HG02642 (cell line): Measurements from ENCODE around the gene TCF4.

ENCODE experiments used
- ATAC-seq: cut with Tn5 transposase; IDR thresholded peaks from one replicate; pipeline ENCODE4 v1.9.1; 2021; ENCODE audit warnings: mild to moderate bottlenecking; ENCODE audit not compliant: unreplicated experiment, poor library complexity

The TCF4 gene

DNA sequence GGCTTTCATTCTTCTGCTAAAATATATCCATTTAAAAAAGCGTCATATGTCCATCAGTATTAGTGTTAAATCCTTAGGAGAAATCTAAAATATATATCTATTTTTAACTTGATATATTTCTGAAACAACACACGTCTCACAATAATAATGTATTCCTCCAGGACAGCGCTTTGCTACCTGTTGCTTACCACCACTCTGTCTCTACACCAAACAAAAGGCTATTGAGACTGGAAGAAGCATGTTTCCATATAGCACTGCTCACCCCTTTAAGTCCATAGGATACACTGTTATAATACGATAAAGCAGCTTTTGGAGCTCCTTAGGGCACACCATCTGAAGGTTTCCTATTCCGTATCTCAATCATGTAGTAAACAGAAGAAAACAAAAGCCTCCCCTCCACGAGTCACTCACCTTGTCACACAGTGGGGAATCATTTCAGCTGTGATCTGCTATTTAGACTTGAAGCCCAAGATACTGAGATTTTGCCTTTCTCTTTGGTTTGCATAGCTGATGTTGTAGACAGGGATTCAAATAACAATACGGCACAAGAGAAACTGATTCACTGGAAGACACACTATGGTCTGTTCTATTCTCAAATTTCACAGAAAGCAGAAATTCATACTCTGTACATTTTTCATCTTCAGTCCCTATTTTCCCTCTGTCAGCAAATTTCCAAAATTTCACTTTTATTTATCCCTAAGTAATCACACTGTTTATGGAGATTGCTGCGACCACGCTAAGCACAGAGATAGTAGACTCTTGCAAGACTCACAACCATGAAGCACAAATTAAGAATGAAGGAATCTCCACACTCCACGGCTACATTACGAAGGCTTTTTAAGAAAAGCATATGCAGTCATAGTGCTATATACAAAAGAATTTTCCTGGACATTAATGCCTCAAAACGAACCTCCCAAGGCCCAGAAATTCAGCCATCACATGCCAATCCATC lies 187.1 kb downstream of the TCF4 start:
- no peak for ATAC-seq

DNA sequence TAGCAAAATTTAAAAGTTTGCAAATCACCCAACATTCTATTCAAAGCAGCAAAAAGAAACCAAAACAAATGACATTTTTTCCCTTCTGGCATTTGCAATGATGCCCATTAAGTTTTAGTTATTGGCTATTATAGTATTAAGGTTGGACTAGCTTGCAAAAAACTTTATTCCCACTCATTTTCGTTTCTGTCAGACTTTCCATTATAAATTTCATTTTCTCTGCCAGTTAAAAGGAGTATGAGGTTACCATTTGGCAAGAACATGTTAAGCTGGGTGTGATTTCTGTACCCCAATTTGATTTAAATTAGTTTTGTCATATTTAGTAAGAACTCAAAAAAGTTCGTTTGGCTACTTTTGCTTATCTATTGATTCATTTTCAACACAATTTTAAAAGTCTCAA lies 187.9 kb downstream of the TCF4 start:
- no peak for ATAC-seq

DNA sequence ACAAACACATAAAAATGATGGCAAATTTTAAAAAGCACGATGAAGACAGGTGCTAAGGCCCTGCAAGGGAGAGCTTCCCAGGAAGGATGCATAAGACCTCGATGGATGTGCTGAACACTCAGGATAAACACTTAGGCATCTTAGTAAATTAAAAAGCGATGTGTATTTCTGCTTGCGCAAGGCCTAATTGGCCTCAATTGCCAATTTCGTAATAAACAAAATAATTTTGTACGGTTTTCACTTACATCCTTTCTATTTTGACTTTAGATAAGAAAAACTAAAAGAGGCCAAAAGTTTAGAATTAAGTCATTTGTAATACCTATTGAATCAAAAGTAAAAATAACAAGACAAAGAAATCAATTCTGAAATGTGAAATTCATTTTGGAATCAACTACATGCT lies 189.1 kb downstream of the TCF4 start:
- no peak for ATAC-seq

DNA sequence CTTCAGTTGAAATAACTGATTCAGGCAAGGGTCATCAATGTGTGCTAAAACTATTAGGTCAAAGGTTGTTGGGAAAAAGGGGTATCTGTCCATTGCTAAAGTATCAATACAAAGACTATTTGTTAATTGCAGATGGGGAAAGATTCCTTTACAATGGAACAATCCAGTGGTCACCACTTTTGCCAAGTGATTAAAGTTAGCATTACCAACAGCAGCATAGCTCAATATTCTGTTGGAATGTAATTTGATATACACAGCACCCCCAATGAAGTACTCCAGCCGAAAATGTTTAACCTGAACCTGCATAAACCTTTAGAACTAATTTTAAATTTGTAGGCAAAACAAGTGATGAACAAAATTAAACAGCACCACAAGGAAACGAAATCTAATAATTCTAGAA lies 191.0 kb downstream of the TCF4 start:
- ATAC-seq, result no peak

DNA sequence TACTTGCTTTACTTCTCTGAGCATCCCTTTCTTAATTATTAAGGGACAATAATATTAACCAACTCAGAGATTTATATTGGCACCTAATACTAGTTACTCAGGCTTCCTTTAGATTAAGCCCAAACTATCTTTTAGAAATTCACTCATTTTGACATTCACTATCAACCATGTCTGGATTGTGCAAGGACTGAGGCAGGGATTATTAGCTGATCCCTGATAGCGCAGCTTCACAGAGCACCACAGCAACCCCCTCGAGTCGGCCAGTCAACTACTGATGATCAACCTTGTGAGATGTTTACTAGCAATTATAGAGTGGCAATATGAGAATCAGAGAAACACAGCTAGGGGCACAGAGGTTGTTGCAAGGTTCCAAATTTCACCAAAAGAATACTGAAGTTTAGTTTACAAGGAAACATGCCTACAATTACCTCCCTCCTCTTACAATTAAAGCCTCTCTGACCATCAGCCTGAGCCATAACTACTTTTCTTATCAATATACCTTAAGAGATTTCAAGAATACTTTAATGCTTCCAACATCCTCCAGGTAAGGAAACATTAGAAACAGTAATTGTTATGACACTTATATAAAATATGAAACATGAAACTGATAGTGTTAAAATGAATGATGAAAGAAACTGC lies 191.6 kb downstream of the TCF4 start:
- no peak for ATAC-seq

DNA sequence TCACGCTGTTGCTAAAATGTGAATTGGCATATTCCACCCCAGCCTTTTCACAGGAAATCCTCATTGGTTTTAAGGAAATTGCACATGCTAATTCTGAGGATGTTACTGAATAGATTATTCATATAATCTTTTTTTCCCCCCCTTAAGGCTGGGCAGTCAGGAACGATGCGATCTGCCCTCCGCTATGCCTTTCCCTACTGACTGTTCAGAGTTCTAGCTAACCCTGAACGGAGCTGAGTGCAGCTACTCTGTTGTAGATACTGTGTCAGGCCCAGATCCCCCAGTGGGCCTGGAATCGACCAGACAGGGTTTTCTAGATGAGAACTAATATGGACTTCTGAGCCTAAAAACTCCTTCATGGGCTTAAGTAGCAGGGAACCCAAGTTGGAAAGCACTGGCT lies 192.2 kb downstream of the TCF4 start:
- no peak for ATAC-seq

DNA sequence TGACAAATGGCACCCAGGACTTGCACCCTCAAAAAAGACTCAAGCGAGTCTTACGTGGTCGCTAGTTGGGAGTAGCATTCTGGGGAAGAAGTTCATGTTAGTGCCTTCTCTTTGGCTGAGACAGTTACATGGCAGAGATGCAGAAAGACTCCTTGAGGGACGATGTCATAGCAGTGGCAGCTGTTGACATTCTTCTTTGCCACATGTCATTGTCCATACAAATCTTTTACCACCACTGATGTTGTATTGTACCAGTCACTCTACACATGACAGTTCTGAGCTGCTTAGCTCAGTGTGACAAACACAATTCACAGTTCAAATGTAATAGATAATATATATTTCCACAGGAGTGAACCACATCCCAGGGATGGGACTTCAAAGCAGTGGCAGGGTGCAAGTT lies 197.1 kb downstream of the TCF4 start:
- ATAC-seq, result no peak

DNA sequence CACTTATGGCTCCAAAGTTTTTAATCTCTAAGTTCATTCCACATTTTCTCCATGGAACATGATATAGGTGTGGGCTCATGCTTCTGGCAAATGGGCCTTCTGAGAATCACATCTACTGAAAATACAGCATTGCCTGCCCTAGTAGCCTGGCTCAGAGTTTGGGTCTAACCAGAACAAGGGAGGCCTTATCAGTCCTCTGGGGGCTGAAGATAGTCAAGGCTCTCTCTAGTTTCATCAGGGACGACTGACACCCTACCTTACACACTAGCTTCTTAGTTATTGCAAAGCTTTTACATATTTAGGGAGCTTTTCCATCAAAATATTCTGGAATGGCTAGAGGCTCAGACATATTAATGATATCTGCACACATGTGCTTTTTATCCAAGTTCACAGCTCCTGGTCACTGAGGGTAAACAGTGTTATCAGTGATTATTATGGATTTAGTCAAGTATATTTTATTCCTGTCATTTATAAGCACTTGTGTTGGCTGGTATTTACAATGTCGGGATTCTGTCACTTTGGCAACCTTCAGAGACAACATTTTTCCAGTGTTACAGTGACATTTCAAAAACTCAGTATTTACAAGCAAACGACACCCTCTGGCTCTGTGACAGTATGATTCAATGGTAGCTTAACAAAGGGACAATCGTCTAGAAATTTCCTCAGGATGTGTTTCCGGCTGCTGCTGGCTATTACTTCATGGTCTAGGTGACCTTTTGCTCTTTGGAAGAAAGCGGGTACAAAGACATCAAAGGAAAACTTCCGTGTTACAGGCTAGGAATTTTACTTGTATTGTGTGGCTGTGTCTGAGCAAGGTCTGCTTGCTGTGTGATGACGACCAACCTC lies 200.6 kb downstream of the TCF4 start:
- no peak for ATAC-seq

DNA sequence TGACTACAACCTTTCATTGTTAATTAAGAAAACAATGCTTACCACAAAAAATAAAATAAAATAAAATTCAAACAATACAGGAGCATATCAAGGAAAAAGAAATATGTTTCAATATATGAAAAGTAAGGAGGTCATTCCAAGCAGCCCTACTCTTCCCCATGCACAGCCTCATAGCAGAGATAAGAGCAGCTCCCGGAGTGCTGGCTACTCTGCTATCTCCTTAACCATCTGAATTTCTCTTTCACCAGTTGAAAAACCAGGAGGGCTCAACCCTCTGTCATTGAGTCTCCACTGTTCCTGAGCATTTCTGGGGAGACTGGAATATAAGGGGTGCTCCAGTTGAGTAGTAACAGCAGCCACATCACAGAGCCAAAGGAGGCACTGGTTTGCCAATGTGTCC lies 201.4 kb downstream of the TCF4 start:
- ATAC-seq, result no peak

DNA sequence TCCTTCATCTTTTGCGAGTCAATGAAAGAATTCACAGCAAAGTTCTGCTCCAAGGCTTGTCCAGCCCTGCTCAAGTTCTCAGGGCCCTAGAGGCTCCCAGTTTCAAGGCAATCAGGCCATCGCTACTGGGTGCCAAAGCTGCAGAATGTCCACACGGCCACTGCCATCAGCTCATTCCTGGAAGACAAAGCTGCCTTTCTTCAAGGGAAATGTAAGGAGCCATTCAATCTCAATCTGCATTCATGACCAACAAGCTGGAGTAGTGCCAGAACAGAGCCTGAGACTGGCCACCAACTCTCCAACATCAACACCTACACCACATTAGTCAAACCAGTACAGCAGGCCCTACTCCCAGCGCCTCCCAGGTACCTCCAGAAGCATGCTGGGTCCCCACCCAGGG lies 202.2 kb downstream of the TCF4 start:
- no peak for ATAC-seq

DNA sequence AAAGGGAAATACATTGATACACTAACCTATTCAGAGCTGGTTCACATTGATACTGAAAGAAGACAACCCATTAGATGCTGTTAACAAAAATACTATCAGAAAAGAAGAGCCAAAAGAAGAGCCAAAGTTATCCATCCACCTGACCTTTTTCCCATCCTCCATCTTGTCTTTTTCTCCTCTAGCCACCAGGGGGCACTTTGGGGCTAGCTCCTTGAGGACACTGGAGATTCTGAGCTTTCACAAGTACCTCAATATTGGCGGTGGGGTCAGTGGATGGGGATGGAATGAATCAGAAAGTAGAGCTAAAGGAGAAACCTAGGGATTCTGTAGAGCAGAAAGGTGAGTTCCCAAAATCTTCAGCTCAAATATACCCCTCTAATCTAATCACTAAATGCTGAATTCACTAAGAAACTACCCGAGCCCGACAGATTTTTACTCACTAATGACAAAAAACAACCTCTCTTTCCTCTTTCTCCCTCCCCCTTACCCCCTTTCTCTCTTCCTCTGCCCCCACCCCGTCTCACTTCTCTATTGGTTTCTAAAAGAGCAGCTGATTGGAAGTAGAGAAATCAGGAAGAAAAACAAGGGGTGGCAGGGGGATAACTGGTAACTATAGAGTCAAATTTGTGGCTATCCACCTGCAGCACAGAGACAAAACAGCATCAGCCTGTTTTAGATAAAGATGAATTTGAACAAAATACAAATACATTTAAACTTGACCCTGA lies 203.3 kb downstream of the TCF4 start:
- no peak for ATAC-seq

DNA sequence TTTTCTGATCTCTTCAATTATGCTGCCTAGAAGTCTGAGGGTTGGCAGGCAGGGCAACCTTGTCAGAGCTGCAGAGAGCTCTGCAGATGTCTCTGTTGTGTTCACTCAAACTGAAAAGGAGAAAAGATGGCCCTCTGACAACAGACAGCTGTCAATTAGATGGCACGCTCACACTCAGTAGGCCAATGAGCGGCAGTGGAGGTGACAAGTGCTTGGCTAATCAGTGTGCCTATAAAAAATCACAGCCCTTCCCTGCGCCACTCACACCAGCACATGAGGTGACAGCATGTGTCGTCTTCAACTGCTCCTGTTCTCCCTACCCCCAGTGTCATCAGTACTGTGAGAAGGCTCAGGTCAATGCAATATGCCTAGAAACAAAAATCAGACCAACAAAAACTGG lies 203.9 kb downstream of the TCF4 start:
- ATAC-seq, result no peak

DNA sequence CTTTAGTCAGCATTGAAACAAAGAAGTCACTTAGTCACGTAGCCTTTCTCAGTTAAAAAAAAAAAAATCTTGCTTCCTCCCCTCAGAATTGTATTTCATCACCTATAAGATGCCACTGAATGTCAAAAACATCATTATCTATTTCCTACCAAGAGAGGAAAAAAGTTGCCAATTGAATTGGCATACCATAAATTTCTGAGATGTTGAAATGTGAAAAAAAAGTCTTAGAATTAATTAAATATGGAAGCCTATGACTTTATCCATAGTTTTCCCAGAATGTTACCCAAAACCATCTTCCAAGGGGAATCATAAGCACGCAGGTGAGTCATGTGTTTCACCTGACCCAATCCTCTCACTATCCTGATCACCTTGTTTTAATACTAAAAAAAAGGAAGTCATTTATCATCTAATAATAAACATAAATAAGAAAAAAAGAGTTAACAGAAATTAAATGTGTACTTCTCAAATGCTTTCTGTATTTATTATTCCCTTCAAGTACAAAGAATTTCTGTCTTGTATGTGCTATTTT lies 205.7 kb downstream of the TCF4 start:
- no peak for ATAC-seq

DNA sequence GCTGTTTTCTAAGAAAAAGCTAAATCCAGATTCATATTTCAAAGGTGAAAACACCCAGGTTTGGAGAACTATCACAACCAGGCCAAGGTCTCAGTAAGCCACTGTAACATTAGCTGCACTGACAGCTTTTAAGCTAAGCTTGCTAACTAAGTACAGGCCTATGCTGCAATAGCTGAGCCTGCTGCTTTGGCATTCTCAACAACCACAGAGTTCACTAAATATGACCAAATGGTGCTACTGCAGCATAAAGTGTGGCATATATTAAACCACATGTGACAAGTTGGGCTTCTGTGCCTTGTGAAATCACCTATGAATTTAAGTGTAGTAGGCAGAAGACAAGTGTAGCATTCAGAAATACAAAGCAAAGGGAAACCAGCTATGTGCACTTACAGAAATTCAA lies 206.7 kb downstream of the TCF4 start:
- ATAC-seq, result no peak

DNA sequence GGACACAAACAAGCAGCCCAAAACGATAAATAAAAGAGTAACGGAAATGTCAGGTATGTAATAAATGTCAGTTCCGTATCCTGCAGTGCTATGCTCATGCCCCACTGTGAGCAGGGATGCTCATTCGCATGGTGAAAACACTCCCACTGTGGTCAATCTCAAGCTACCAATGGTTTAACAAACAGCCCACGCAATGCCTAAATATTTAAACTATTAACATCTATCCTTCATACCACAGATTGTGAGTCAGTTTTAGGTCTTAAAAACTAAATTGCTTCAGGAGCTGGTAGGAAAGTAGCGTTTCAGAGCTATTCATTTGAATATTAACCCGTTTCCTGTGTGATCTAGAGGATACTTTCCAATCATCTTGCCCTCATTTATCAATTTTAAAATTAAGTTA lies 207.4 kb downstream of the TCF4 start:
- ATAC-seq, result no peak

DNA sequence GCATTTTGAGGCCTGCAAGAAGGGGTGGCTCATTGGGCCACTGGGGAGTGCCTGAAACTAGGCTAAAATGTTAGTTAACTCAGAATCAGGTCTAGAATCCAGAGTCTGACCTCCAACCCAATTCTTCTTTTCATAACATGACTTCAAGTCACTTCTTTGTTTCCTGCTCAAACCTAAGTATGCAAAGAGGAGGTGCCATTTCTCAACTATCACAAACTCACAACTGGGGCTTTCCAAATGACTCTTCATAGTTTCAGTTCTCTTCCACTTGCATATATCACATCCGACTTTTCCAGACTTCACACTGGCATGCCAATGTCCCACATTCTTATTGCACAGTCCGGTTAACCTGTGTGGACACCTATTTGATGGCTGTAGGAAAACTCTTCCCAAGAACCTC lies 211.6 kb downstream of the TCF4 start:
- ATAC-seq, result peak; percentile 82

DNA sequence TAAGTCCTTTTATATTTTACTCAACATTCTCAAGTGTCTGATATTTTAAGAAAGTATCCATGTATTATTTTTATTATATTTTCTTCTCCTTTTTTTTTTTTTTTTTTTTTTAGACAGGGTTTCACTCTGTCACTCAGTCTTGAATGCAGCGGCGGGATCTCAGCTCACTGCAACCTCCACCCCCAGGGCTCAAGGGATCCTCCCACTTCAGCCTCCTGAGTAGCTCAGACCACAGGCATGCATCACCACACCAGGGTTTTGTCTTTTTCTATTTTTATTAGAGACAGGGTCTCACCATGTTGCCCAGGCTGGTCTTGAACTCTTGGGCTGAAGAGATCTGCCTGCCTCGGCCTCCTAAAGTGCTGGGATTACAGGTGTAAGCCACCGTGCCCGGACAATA lies 212.1 kb downstream of the TCF4 start:
- peak; percentile 19 for ATAC-seq

DNA sequence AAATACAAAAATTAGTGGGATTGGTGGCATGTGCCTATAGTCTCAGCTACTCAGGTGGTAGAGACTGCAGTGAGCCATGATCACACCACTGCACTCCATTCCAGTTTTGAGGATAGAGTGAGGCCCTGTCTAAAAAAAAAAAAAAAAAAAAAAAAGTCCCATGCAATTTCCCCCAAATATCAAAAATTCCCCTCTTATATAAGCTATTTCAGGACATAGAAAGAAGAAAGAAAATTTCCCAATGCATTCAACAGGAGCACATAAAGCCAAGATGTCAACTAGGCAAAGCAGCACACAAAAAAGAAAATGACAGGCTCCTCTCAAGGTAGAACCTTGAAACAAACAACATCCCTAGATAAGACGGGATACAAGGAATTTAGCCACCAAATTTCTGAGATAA lies 213.3 kb downstream of the TCF4 start:
- no peak for ATAC-seq

DNA sequence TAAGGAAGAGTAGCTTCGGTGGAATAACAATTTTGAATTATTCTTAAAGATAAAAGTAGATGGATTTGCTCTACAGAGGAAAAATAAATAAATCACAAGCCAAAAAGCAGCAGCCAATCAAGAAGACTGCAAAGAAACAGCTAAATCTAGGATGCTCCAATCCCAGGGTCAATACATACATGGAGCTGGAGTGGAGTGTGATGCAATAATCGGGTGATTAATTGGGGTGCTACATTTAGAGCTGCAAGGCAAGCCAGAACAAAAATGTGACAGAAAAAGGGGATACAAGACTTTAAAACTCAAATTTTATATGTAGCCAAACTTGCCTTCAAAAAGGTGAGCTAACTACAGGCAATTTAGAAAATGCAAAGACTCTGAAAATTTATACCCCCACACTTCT lies 215.8 kb downstream of the TCF4 start:
- no peak for ATAC-seq

DNA sequence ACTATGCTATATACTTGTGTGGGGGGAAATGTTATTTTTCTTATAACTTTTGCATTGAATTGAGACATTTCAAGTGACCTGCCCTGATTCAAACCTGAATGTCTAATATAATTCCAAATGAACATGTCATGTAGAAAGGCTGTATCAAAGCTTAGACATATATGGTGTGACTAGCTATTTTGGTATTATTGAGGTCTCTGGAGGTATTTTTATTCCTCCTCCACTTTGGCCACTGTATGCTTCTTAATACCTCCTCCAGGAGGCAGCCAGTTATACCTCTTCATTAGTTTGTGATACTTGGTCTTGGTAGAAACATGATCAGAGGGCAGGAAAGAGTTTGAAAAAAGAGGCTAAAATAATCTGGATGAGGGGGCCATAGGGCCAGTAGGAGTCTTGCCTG lies 217.1 kb downstream of the TCF4 start:
- ATAC-seq, result no peak
